Upper lobe of left lung (tissue), 6 donors: Measurements from ENCODE around the gene BLID. TPM values are rescaled to one million over a fixed set of nuclear protein-coding genes. Genes with fewer than 3 reads are reported as not detected.

Source experiments
- ATAC-seq, 2 donors: fragments of 200-7000 bp; cut with Tn5 transposase; one replicate each; pipeline ENCODE4 v1.9.1; 2022; ENCODE audit warnings: mild to moderate bottlenecking in 2 of 2, moderate library complexity in 2 of 2; ENCODE audit not compliant: low FRiP score in 2 of 2
- DNase-seq, 2 donors: peaks; one replicate each; pipeline ENCODE4 v3.0.0-alpha.2; 2019 to 2020
- H3K27ac ChIP-seq, 4 donors: fragments of 200-600 bp; sonication (generic); one replicate each; pipeline ENCODE4 v1.5.1; 2016 to 2019
- H3K27me3 ChIP-seq, 4 donors: fragments of 200-600 bp; sonication (generic); one replicate each; pipeline ENCODE4 v1.5.1; 2017 to 2019
- H3K36me3 ChIP-seq, 4 donors: fragments of 200-600 bp; sonication (generic); one replicate each; pipeline ENCODE4 v1.5.1; 2016 to 2019
- H3K4me1 ChIP-seq, 4 donors: fragments of 200-600 bp; sonication (generic); one replicate each; pipeline ENCODE4 v1.5.1; 2018 to 2019
- H3K4me3 ChIP-seq, 4 donors: fragments of 200-600 bp; sonication (generic); one replicate each; pipeline ENCODE4 v1.5.1; 2017 to 2019; ENCODE audit warnings: mild to moderate bottlenecking in 2 of 4, moderate library complexity in 1 of 4
- H3K9me3 ChIP-seq, 4 donors: fragments of 200-600 bp; sonication (generic); one replicate each; pipeline ENCODE4 v1.5.1; 2018 to 2019
- EP300 ChIP-seq, 4 donors: sonication (generic); formaldehyde crosslinking; IDR thresholded peaks; one replicate each; pipeline ENCODE4 v1.5.1; 2017; ENCODE audit warnings: antibody characterized with exemption in 4 of 4, control low read depth in 2 of 4
- POLR2A ChIP-seq, 4 donors: fragments of 450-650 bp; IDR thresholded peaks; one replicate each; pipeline ENCODE4 v1.5.1; 2016 to 2017; ENCODE audit warnings: antibody characterized with exemption in 4 of 4, mild to moderate bottlenecking in 2 of 4
- POLR2AphosphoS5 ChIP-seq, 2 donors: sonication (generic); formaldehyde crosslinking; IDR thresholded peaks; one replicate each; pipeline ENCODE4 v1.5.1; 2017; ENCODE audit warnings: antibody characterized with exemption in 2 of 2
- WGBS, 2 donors: methylation state at CpG; one replicate each; pipeline ENCODE4 v1.1.5; 2017 to 2018; 5-methylcytosine and 5-hydroxymethylcytosine counted together
- total RNA-seq, 6 donors: library from RNA; depleted of rRNA in 4 of 6; stranded (reverse); fragments of >200 nt in 4 of 6; gene quantifications; one replicate each; pipeline versions ENCODE4 v1.1.0 to v1.2.1, GENCODE V29; 2016 to 2021
- TF ChIP-seq, protein P1 (sequence below), 6 experiments: fragments of 450-650 bp in 4 of 6; fragments of 200-600 bp in 2 of 6; sonication (generic) in 2 of 6; IDR thresholded peaks; one replicate each; pipeline ENCODE4 v1.5.1; 2016 to 2019; ENCODE audit warnings: antibody characterized with exemption in 6 of 6
- donor health status: DM: no; HTN: no; CAD: no; lungs with moderate emphysema.
- donor health status: DM: no; HTN: yes; CAD: no; lungs with severe emphysema.

The BLID gene
- total RNA-seq, 6 donors from 2014 or later: 0.30 to 6.3 TPM; not detected in 4

DNA sequence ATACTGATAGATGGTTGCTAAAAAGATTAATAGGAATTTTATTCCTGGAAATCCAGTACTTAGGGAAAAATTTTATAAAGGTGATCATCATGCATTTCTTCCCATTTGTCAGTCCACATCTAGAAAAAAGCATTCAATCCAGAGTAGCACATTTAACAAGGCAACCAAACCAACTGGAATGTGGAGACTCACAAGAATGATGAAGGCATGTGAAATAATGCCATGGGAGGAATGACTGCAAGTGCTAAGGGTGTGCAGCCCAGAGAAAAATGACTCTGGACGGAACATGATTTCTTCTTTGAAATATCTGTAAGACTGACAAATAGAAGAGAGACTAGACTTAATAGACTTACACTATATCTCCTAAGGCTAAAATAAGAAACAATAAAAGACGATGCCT lies 33.8 kb downstream of the BLID start:
- 94 to 95% methylated on average over 2 of the region's 2 CpGs for WGBS, 2 donors
- Histone ChIP-seq H3K27me3 (no peaks in the 10 kb centered on the region), H3K4me3 (no peak overlapping the region), H3K27ac (no peak overlapping the region), H3K9me3 (no peaks in the 10 kb centered on the region), H3K36me3 (no peaks in the 10 kb centered on the region), H3K4me1 (no peaks in the 10 kb centered on the region)
- TF ChIP-seq, protein P1, sequence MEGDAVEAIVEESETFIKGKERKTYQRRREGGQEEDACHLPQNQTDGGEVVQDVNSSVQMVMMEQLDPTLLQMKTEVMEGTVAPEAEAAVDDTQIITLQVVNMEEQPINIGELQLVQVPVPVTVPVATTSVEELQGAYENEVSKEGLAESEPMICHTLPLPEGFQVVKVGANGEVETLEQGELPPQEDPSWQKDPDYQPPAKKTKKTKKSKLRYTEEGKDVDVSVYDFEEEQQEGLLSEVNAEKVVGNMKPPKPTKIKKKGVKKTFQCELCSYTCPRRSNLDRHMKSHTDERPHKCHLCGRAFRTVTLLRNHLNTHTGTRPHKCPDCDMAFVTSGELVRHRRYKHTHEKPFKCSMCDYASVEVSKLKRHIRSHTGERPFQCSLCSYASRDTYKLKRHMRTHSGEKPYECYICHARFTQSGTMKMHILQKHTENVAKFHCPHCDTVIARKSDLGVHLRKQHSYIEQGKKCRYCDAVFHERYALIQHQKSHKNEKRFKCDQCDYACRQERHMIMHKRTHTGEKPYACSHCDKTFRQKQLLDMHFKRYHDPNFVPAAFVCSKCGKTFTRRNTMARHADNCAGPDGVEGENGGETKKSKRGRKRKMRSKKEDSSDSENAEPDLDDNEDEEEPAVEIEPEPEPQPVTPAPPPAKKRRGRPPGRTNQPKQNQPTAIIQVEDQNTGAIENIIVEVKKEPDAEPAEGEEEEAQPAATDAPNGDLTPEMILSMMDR (IDR thresholded peaks at IDR 0.05): no peak
- TF ChIP-seq POLR2A (IDR thresholded peaks at IDR 0.05): no peak
- TF ChIP-seq EP300 (IDR thresholded peaks at IDR 0.05): no peak
- no peak for TF ChIP-seq POLR2AphosphoS5 (IDR thresholded peaks at IDR 0.05)
- ATAC-seq (no peak), DNase-seq (no peak)

DNA sequence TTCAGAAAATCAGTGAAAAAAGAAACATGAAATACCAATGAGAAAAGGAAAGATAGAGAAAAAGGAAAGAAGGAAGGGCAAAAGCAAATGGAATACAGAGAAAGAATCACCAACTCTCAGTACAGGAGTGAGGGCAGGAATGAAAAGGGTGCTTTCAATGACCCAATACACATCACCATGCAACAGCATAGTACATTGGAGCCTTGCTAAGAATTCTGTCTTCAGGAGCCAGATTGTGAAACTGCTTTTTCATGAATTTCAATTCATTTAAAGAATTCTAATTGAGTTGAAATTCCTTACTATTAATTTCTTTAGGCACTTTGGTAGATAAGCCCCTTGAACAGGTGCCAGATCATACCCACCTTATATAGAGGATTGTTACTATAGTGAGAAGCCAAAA lies 34.9 kb downstream of the BLID start:
- ATAC-seq (no peak), DNase-seq (no peak)
- Histone ChIP-seq H3K36me3 (no peaks in the 10 kb centered on the region), H3K9me3 (no peaks in the 10 kb centered on the region), H3K4me1 (no peaks in the 10 kb centered on the region), H3K27me3 (no peaks in the 10 kb centered on the region), H3K27ac (no peak overlapping the region), H3K4me3 (no peak overlapping the region)
- TF ChIP-seq EP300 (IDR thresholded peaks at IDR 0.05): no peak
- TF ChIP-seq, protein P1 (IDR thresholded peaks at IDR 0.05): no peak
- no peak for TF ChIP-seq POLR2AphosphoS5 (IDR thresholded peaks at IDR 0.05)
- no peak for TF ChIP-seq POLR2A (IDR thresholded peaks at IDR 0.05)

DNA sequence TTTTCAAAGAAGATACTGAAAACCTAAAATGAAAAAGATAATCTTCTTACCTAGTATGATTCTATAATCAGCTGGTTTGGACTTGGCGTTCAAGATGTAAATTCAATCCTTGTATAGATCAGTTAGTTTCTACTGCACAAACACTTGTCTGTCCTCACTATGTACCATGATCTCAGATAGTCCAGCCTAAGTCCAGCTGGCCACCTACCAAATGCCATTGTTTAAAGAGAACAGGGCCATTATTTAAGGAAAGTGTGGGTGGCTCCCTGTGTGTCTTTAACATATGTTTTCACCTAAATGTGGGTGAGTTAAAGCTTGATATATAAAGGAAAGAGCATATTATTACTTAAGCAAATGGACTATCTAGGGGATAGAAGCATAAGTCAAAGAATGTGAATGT lies 38.6 kb downstream of the BLID start:
- WGBS, 2 donors: 94% methylated on average over 1 of the region's 1 CpG
- H3K27me3 ChIP-seq: no peaks in the 10 kb centered on the region
- no peak for DNase-seq
- H3K4me1 ChIP-seq: no peaks in the 10 kb centered on the region
- no peaks in the 10 kb centered on the region for H3K9me3 ChIP-seq
- ATAC-seq: no peak
- H3K36me3 ChIP-seq: no peaks in the 10 kb centered on the region
- H3K4me3 ChIP-seq: no peak overlapping the region
- H3K27ac ChIP-seq: no peak overlapping the region
- TF ChIP-seq POLR2A (IDR thresholded peaks at IDR 0.05) (no peak), POLR2AphosphoS5 (IDR thresholded peaks at IDR 0.05) (no peak), EP300 (IDR thresholded peaks at IDR 0.05) (no peak)
- TF ChIP-seq, protein P1 (IDR thresholded peaks at IDR 0.05): no peak

DNA sequence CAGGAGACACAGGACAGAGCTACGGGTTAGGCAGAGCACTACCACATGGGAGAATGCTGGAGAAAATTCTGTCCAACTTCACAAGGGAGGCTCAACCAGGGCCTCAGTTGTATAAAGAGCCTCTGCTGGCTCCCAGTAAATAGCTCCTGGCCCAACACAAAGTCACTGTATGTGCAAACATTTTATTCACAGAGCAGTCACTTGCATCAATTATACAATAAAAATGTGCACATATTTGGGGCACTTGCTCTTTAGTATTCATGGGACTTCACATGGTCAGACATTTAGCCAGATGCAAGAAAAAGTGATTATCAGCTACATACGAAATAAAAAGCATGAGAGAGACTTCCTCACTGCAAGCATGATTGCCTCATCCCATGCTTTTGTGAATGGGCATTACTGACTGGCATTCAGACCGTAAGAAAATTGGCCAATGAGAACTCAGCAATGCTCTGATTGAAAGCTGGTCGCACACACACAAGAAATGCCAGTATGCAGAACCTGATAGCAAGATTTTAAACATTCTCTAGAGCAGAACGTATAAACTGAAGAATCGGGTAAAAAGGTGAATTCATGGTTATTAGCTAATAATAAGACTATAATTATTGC lies 39.4 kb downstream of the BLID start:
- Histone ChIP-seq H3K4me1 (no peaks in the 10 kb centered on the region), H3K27ac (no peak overlapping the region), H3K27me3 (no peaks in the 10 kb centered on the region), H3K36me3 (no peaks in the 10 kb centered on the region), H3K4me3 (no peak overlapping the region), H3K9me3 (no peaks in the 10 kb centered on the region)
- TF ChIP-seq, protein P1 (IDR thresholded peaks at IDR 0.05): no peak
- no peak for TF ChIP-seq POLR2AphosphoS5 (IDR thresholded peaks at IDR 0.05)
- no peak for TF ChIP-seq POLR2A (IDR thresholded peaks at IDR 0.05)
- TF ChIP-seq EP300 (IDR thresholded peaks at IDR 0.05): no peak
- WGBS, 2 donors: 87 to 91% methylated on average over 6 of the region's 6 CpGs
- DNase-seq: no peak
- ATAC-seq: no peak

DNA sequence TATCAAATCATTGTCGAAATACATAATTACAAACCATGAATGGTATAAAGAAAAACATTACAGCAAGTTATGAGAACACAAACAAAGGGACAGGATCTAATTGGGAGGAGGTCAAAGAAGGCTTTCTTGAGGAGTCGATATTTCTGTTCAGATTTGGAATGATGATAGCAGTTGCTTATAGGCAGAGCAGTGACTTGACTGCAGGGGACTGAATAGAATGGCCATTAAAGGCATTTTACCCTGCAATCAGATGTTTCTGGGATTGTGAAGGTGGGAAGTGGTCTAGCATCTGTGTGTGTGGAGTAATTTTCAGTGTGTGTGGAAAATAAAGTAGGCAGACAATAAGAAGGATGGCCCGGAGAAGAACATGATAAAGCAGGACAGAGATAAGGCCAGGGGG lies 41.0 kb downstream of the BLID start:
- no peaks in the 10 kb centered on the region for H3K9me3 ChIP-seq
- no peaks in the 10 kb centered on the region for H3K4me1 ChIP-seq
- H3K4me3 ChIP-seq: no peak overlapping the region
- DNase-seq: no peak
- no peak for TF ChIP-seq EP300 (IDR thresholded peaks at IDR 0.05)
- TF ChIP-seq POLR2A (IDR thresholded peaks at IDR 0.05): no peak
- TF ChIP-seq, protein P1 (IDR thresholded peaks at IDR 0.05): no peak
- TF ChIP-seq POLR2AphosphoS5 (IDR thresholded peaks at IDR 0.05): no peak
- WGBS, 2 donors: 62 to 77% methylated on average over 3 of the region's 3 CpGs
- no peaks in the 10 kb centered on the region for H3K27me3 ChIP-seq
- ATAC-seq: no peak
- no peak overlapping the region for H3K27ac ChIP-seq
- no peaks in the 10 kb centered on the region for H3K36me3 ChIP-seq
